ENCODE measurements around the gene GRIK4. TPM values are rescaled to one million over a fixed set of nuclear protein-coding genes. Genes with fewer than 3 reads are reported as not detected.
A peak's percentile ranks its signal among the peaks of the same experiment; 100 is the strongest.

Gene GRIK4
- total and polyA plus RNA-seq, 2 donors from 2014 or later, result 0.25 TPM; not detected in 1

- no peaks in the 10 kb centered on the region for H3K9me3 ChIP-seq (ENCODE audit: control insufficient read depth in 2 of 3, insufficient read depth in 1 of 3, low read length in 3 of 3)
These were observed 385.1 kb downstream of the GRIK4 start for GRCh38 chr11:120896687-120897086.

GRCh38 chr11:120898568-120898967, 387.0 kb downstream of the GRIK4 start:
- DNase-seq (no peak), FAIRE-seq (no peak)
- Histone ChIP-seq H3K36me3 (ENCODE audit: control insufficient read depth in 2 of 3, insufficient read depth in 3 of 3, low read length in 3 of 3) (no peaks in the 10 kb centered on the region), H3K27me3 (ENCODE audit: control insufficient read depth, insufficient read depth, low read length) (no peaks in the 10 kb centered on the region), H3K9me3 (ENCODE audit: control insufficient read depth in 2 of 3, insufficient read depth in 1 of 3, low read length in 3 of 3) (no peaks in the 10 kb centered on the region), H3K9ac (ENCODE audit: low read length in 3 of 3) (no peak overlapping the region), H3K27ac (ENCODE audit: low read depth in 2 of 2, low read length in 2 of 2) (no peak overlapping the region), H3K4me1 (ENCODE audit: control insufficient read depth in 2 of 3, insufficient read depth in 2 of 3, low read depth in 1 of 3, low read length in 3 of 3) (no peaks in the 10 kb centered on the region), H3K4me3 (ENCODE audit: low read length in 3 of 3) (no peak overlapping the region)
- TF ChIP-seq CTCF (IDR thresholded peaks at IDR 0.05; ENCODE audit: borderline replicate concordance, extremely low read depth, insufficient read depth), result no peak
- intact Hi-C loops (cut with DNase I), result no loop called here

More at GRCh38 chr11:120896687-120897086, 385.1 kb downstream of the GRIK4 start:
- no peak for TF ChIP-seq CTCF (IDR thresholded peaks at IDR 0.05; ENCODE audit: borderline replicate concordance, extremely low read depth, insufficient read depth)
- Histone ChIP-seq H3K9ac (ENCODE audit: low read length in 3 of 3) (no peak overlapping the region), H3K36me3 (ENCODE audit: control insufficient read depth in 2 of 3, insufficient read depth in 3 of 3, low read length in 3 of 3) (no peaks in the 10 kb centered on the region), H3K27me3 (ENCODE audit: control insufficient read depth, insufficient read depth, low read length) (no peaks in the 10 kb centered on the region), H3K4me3 (ENCODE audit: low read length in 3 of 3) (no peak overlapping the region), H3K27ac (ENCODE audit: low read depth in 2 of 2, low read length in 2 of 2) (no peak overlapping the region), H3K4me1 (ENCODE audit: control insufficient read depth in 2 of 3, insufficient read depth in 2 of 3, low read depth in 1 of 3, low read length in 3 of 3) (no peaks in the 10 kb centered on the region)
- intact Hi-C loops (cut with DNase I), result no loop called here
- DNase-seq (no peak), FAIRE-seq (no peak)

GRCh38 chr11:120899720-120900119, 388.2 kb downstream of the GRIK4 start:
- H3K27ac ChIP-seq (ENCODE audit: low read depth in 2 of 2, low read length in 2 of 2), result no peak overlapping the region
- no peaks in the 10 kb centered on the region for H3K27me3 ChIP-seq (ENCODE audit: control insufficient read depth, insufficient read depth, low read length)
- no peaks in the 10 kb centered on the region for H3K9me3 ChIP-seq (ENCODE audit: control insufficient read depth in 2 of 3, insufficient read depth in 1 of 3, low read length in 3 of 3)
- no peak overlapping the region for H3K4me3 ChIP-seq (ENCODE audit: low read length in 3 of 3)
- TF ChIP-seq CTCF (IDR thresholded peaks at IDR 0.05; ENCODE audit: borderline replicate concordance, extremely low read depth, insufficient read depth), result no peak
- FAIRE-seq, result no peak
- H3K36me3 ChIP-seq (ENCODE audit: control insufficient read depth in 2 of 3, insufficient read depth in 3 of 3, low read length in 3 of 3), result no peaks in the 10 kb centered on the region
- DNase-seq, result no peak
- no peak overlapping the region for H3K9ac ChIP-seq (ENCODE audit: low read length in 3 of 3)
- intact Hi-C loops (cut with DNase I), result no loop called here
- H3K4me1 ChIP-seq (ENCODE audit: control insufficient read depth in 2 of 3, insufficient read depth in 2 of 3, low read depth in 1 of 3, low read length in 3 of 3), result no peaks in the 10 kb centered on the region

GRCh38 chr11:120900643-120901042, 389.1 kb downstream of the GRIK4 start:
- no peak overlapping the region for H3K27ac ChIP-seq (ENCODE audit: low read depth in 2 of 2, low read length in 2 of 2)
- TF ChIP-seq CTCF (IDR thresholded peaks at IDR 0.05; ENCODE audit: borderline replicate concordance, extremely low read depth, insufficient read depth), result no peak
- no peaks in the 10 kb centered on the region for H3K36me3 ChIP-seq (ENCODE audit: control insufficient read depth in 2 of 3, insufficient read depth in 3 of 3, low read length in 3 of 3)
- intact Hi-C loops (cut with DNase I), result no loop called here
- no peaks in the 10 kb centered on the region for H3K9me3 ChIP-seq (ENCODE audit: control insufficient read depth in 2 of 3, insufficient read depth in 1 of 3, low read length in 3 of 3)
- H3K4me1 ChIP-seq (ENCODE audit: control insufficient read depth in 2 of 3, insufficient read depth in 2 of 3, low read depth in 1 of 3, low read length in 3 of 3), result no peaks in the 10 kb centered on the region
- H3K27me3 ChIP-seq (ENCODE audit: control insufficient read depth, insufficient read depth, low read length), result no peaks in the 10 kb centered on the region
- no peak overlapping the region for H3K4me3 ChIP-seq (ENCODE audit: low read length in 3 of 3)
- FAIRE-seq, result no peak
- DNase-seq, result peak in 3 of 5 donors; percentile 47 to 52 (median 48)
- no peak overlapping the region for H3K9ac ChIP-seq (ENCODE audit: low read length in 3 of 3)

Data from kidney (tissue), 14 donors.